Measurements from ENCODE around the gene LHFPL3.

Gene LHFPL3

GRCh38 chr7:104677587-104677986 is 349.2 kb downstream of the LHFPL3 start:
- TF ChIP-seq TAF1 (IDR thresholded peaks at IDR 0.05; ENCODE audit: low read depth) (no peak), TEAD4 (IDR thresholded peaks at IDR 0.05) (no peak), NFIC (IDR thresholded peaks at IDR 0.05) (no peak), EP300 (IDR thresholded peaks at IDR 0.05; ENCODE audit: borderline replicate concordance) (no peak)
- TF ChIP-seq, protein P1, sequence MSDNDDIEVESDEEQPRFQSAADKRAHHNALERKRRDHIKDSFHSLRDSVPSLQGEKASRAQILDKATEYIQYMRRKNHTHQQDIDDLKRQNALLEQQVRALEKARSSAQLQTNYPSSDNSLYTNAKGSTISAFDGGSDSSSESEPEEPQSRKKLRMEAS (IDR thresholded peaks at IDR 0.05): no peak

DNA sequence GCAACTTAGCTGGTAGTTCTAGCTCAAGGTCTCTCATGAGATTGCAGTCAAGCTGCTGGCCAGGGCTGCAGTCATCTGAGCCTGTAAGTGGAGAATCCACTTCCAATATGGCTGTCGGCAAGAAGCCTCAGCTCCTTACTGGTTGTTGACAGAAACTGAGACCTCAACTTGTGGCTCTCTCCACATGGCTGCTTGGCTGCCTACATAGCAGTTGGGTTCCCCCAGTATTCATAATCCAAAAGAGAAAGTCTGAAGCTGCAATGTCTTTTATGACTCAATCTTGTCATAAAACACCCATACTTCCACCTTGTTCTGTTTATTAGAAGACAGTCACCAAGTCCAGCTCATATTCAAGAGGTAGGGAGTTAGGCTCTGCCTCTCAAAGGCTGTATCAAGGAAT is 350.7 kb downstream of the LHFPL3 start:
- TF ChIP-seq CREB1 (IDR thresholded peaks at IDR 0.05; ENCODE audit: low read depth) (no peak), NFIC (IDR thresholded peaks at IDR 0.05) (no peak), EGR1 (IDR thresholded peaks at IDR 0.05) (no peak), USF1 (IDR thresholded peaks at IDR 0.05) (no peak), CEBPB (IDR thresholded peaks at IDR 0.05) (no peak), RAD21 (IDR thresholded peaks at IDR 0.05; ENCODE audit: low read depth) (no peak), YY1 (IDR thresholded peaks at IDR 0.05; ENCODE audit: low read depth) (no peak), TCF12 (IDR thresholded peaks at IDR 0.05; ENCODE audit: low read depth) (no peak), TEAD4 (IDR thresholded peaks at IDR 0.05) (no peak), TAF1 (IDR thresholded peaks at IDR 0.05; ENCODE audit: low read depth) (no peak), ZBTB7A (IDR thresholded peaks at IDR 0.05; ENCODE audit: low read depth) (no peak)
- TF ChIP-seq, protein P1 (IDR thresholded peaks at IDR 0.05): no peak

GRCh38 chr7:104686286-104686685 is 357.9 kb downstream of the LHFPL3 start:
- TF ChIP-seq NFIC (IDR thresholded peaks at IDR 0.05) (no peak), TCF12 (IDR thresholded peaks at IDR 0.05; ENCODE audit: low read depth) (no peak), FOXM1 (IDR thresholded peaks at IDR 0.05; ENCODE audit: borderline replicate concordance, low read depth) (no peak), TEAD4 (IDR thresholded peaks at IDR 0.05) (no peak)
- TF ChIP-seq, protein P1 (IDR thresholded peaks at IDR 0.05): no peak
- TF ChIP-seq, protein P2, sequence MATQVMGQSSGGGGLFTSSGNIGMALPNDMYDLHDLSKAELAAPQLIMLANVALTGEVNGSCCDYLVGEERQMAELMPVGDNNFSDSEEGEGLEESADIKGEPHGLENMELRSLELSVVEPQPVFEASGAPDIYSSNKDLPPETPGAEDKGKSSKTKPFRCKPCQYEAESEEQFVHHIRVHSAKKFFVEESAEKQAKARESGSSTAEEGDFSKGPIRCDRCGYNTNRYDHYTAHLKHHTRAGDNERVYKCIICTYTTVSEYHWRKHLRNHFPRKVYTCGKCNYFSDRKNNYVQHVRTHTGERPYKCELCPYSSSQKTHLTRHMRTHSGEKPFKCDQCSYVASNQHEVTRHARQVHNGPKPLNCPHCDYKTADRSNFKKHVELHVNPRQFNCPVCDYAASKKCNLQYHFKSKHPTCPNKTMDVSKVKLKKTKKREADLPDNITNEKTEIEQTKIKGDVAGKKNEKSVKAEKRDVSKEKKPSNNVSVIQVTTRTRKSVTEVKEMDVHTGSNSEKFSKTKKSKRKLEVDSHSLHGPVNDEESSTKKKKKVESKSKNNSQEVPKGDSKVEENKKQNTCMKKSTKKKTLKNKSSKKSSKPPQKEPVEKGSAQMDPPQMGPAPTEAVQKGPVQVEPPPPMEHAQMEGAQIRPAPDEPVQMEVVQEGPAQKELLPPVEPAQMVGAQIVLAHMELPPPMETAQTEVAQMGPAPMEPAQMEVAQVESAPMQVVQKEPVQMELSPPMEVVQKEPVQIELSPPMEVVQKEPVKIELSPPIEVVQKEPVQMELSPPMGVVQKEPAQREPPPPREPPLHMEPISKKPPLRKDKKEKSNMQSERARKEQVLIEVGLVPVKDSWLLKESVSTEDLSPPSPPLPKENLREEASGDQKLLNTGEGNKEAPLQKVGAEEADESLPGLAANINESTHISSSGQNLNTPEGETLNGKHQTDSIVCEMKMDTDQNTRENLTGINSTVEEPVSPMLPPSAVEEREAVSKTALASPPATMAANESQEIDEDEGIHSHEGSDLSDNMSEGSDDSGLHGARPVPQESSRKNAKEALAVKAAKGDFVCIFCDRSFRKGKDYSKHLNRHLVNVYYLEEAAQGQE (IDR thresholded peaks at IDR 0.05; ENCODE audit: low read depth): no peak

DNA sequence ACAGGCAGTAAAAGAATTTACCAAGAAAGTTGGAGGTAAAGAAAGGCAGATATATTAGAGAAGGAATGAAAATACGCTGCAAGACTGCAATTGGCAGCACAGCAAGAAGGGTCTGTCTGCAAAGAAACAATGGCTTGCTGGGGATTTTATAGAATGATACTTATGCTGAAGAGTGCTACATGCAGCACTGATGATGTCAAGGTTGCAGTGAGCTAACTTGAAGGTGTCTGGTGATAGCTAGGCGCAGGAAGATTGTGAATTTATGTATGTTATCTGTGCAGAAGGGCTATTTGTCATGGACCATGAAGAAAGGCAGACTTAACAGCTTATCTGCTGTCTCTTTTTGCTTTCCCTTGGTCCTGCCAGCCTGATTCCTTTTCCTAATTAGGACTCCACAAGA is 366.3 kb downstream of the LHFPL3 start:
- TF ChIP-seq CEBPB (IDR thresholded peaks at IDR 0.05) (no peak), USF1 (IDR thresholded peaks at IDR 0.05) (no peak), FOXM1 (IDR thresholded peaks at IDR 0.05; ENCODE audit: borderline replicate concordance, low read depth) (no peak), YY1 (IDR thresholded peaks at IDR 0.05; ENCODE audit: low read depth) (no peak), RAD21 (IDR thresholded peaks at IDR 0.05; ENCODE audit: low read depth) (no peak), TAF1 (IDR thresholded peaks at IDR 0.05; ENCODE audit: low read depth) (no peak), EP300 (IDR thresholded peaks at IDR 0.05; ENCODE audit: borderline replicate concordance) (no peak), TCF12 (IDR thresholded peaks at IDR 0.05; ENCODE audit: low read depth) (no peak), TEAD4 (IDR thresholded peaks at IDR 0.05) (no peak), CREB1 (IDR thresholded peaks at IDR 0.05; ENCODE audit: low read depth) (no peak), NFIC (IDR thresholded peaks at IDR 0.05) (no peak), EGR1 (IDR thresholded peaks at IDR 0.05) (no peak), ZBTB7A (IDR thresholded peaks at IDR 0.05; ENCODE audit: low read depth) (no peak)
- TF ChIP-seq, protein P2 (IDR thresholded peaks at IDR 0.05; ENCODE audit: low read depth): no peak
- TF ChIP-seq, protein P1 (IDR thresholded peaks at IDR 0.05): no peak

DNA sequence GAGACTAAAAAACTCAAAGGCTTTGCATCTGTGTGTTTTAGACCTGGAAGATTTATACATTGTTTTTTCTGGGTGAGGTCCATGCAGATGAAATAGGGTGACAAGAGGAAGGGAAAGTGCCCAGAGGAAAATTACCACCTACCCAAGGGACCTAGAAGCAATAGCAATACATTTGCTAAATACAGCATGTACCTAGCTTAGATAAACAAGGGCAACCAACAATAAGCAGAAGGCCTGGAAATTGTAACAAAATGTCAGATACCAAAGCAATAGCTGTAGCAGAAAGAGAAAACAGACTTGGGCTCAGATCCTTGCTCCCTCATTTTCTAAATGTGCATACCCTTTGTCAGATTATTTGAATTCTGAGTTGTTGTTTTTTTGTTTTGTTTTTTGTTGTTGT is 367.2 kb downstream of the LHFPL3 start:
- TF ChIP-seq FOXM1 (IDR thresholded peaks at IDR 0.05; ENCODE audit: borderline replicate concordance, low read depth) (no peak), CEBPB (IDR thresholded peaks at IDR 0.05) (no peak), EGR1 (IDR thresholded peaks at IDR 0.05) (no peak), TCF12 (IDR thresholded peaks at IDR 0.05; ENCODE audit: low read depth) (no peak), YY1 (IDR thresholded peaks at IDR 0.05; ENCODE audit: low read depth) (no peak), TAF1 (IDR thresholded peaks at IDR 0.05; ENCODE audit: low read depth) (no peak), ZBTB7A (IDR thresholded peaks at IDR 0.05; ENCODE audit: low read depth) (no peak), TEAD4 (IDR thresholded peaks at IDR 0.05) (no peak), NFIC (IDR thresholded peaks at IDR 0.05) (no peak), USF1 (IDR thresholded peaks at IDR 0.05) (no peak), RAD21 (IDR thresholded peaks at IDR 0.05; ENCODE audit: low read depth) (no peak), EP300 (IDR thresholded peaks at IDR 0.05; ENCODE audit: borderline replicate concordance) (no peak), CREB1 (IDR thresholded peaks at IDR 0.05; ENCODE audit: low read depth) (no peak)
- TF ChIP-seq, protein P1 (IDR thresholded peaks at IDR 0.05): no peak
- TF ChIP-seq, protein P2 (IDR thresholded peaks at IDR 0.05; ENCODE audit: low read depth): no peak

Data from Ishikawa (cell line).